ENCODE data around the gene RUNX1. TPM values are rescaled to one million over a fixed set of nuclear protein-coding genes. Genes with fewer than 3 reads are reported as not detected.

The RUNX1 gene
- total and polyA plus RNA-seq, 2 of the 13 experiments (the other 11 are each of a cell fraction or from before 2014, with no cell fraction given): 5.4 to 6.4 TPM

- H3K9ac ChIP-seq (ENCODE audit: insufficient read depth, low read depth, low read length): no peak overlapping the region
- POLR2A ChIA-PET: interaction anchor here (1.4 kb wide), 1 partner anchor 35 kb away, joined by 3 read pairs; no protein-coding TSS in a partner anchor
- H3K9me3 ChIP-seq (ENCODE audit: low read length): no peaks in the 10 kb centered on the region
- H3K27me3 ChIP-seq (ENCODE audit: control insufficient read depth in 1 of 2, insufficient read depth in 2 of 2, low read length in 2 of 2): no peaks in the 10 kb centered on the region
- DNase-seq (ENCODE audit: low spot score): no peak
- H3K79me2 ChIP-seq (ENCODE audit: insufficient read depth, low read length): no peaks in the 10 kb centered on the region
- H3K36me3 ChIP-seq (replicated peaks in 1 of 2; ENCODE audit: control insufficient read depth in 1 of 2, insufficient read depth in 2 of 2, low read length in 2 of 2): peaks cover 12 to 76% of the 10 kb centered on the region in 2 experiments
- intact Hi-C loops (cut with micrococcal nuclease; ENCODE audit: unreplicated experiment): no loop called here
- H4K20me1 ChIP-seq (ENCODE audit: insufficient read depth, low read length): no peaks in the 10 kb centered on the region
- in situ Hi-C loops (cut with HindIII; ENCODE audit: extremely low pct_ligation_motif_present, low pct_unique_long_range_greater_than_20kb): no loop called here
- no peak overlapping the region for H3K4me2 ChIP-seq (ENCODE audit: low read depth, low read length)
- CTCF ChIA-PET (ENCODE audit: low intra/inter-chr PET ratio, low total read pairs): no interaction called here
- ATAC-seq: no peak
- FAIRE-seq: no peak
- TF ChIP-seq MYNN (CRISPR knock-in tag; IDR thresholded peaks at IDR 0.05; ENCODE audit: low read depth) (no peak), ZNF891 (CRISPR knock-in tag; IDR thresholded peaks at IDR 0.05) (no peak), CSRNP1 (CRISPR knock-in tag; IDR thresholded peaks at IDR 0.05) (no peak), E2F1 (CRISPR knock-in tag; IDR thresholded peaks at IDR 0.05) (no peak), MED8 (CRISPR knock-in tag; IDR thresholded peaks at IDR 0.05; ENCODE audit: insufficient replicate concordance) (no peak), SMYD3 (CRISPR knock-in tag; IDR thresholded peaks at IDR 0.05) (no peak), ZNF567 (CRISPR knock-in tag; IDR thresholded peaks at IDR 0.05; ENCODE audit: borderline replicate concordance) (no peak), KAT2B (IDR thresholded peaks at IDR 0.05; ENCODE audit: borderline replicate concordance, low read depth, low read length) (no peak), PHF21A (CRISPR knock-in tag; IDR thresholded peaks at IDR 0.05) (no peak), SNAI1 (CRISPR knock-in tag; IDR thresholded peaks at IDR 0.05; ENCODE audit: borderline replicate concordance) (no peak), HMGXB4 (CRISPR knock-in tag; IDR thresholded peaks at IDR 0.05; ENCODE audit: borderline replicate concordance in 1 of 2, low read depth in 1 of 2) (no peak), GRHL1 (CRISPR knock-in tag; conservative IDR thresholded peaks at IDR 0.05) (no peak), TAF15 (IDR thresholded peaks at IDR 0.05; ENCODE audit: low read depth, low read length, poor library complexity, severe bottlenecking) (no peak), MIER3 (CRISPR knock-in tag; IDR thresholded peaks at IDR 0.05; ENCODE audit: borderline replicate concordance) (no peak)
- H3K27ac ChIP-seq (ENCODE audit: extremely low read length, insufficient read depth, low read length): no peak overlapping the region
- no TSS peak for BruUV-seq (replicated peaks)
- no peak overlapping the region for H3K4me3 ChIP-seq (replicated peaks in 1 of 3; ENCODE audit: insufficient read depth in 1 of 3, low read depth in 2 of 3, low read length in 3 of 3)
- H2AFZ ChIP-seq (ENCODE audit: low read length): no peak overlapping the region
- WGBS (ENCODE audit: low lambda C conversion rate): 88% methylated on average over 3 of the region's 3 CpGs
- H3K4me1 ChIP-seq (ENCODE audit: insufficient read depth, low read length): no peaks in the 10 kb centered on the region
Observed at GRCh38 chr21:34852448-34852847, 196.7 kb downstream of the RUNX1 start.

All from HepG2 (cell line).